Right hindlimb (tissue), 1 donor: ENCODE results near the gene TRIM22.
"Not testable (repeated sequence)": the region's sequence is repeated elsewhere in the genome, so short reads cannot be mapped to it uniquely, and the experiment has no call there.

Experiments
- DNase-seq: peaks from one replicate; pipeline ENCODE4 v3.0.0-alpha.2; 2018

The TRIM22 gene

GRCh38 chr11:5689551-5689983 lies at the start of gene TRIM22:
Gene TRIM22 (plus strand): TSS chr11:5689790. CDS start chr11:5696233, 6,443 bp downstream.
- DNase-seq = peak; percentile 59

GRCh38 chr11:5639953-5640352 lies 49.6 kb upstream of the TRIM22 start:
- DNase-seq = no peak

GRCh38 chr11:5643585-5643984 lies 46.0 kb upstream of the TRIM22 start:
- no peak for DNase-seq

GRCh38 chr11:5646139-5646538 lies 43.5 kb upstream of the TRIM22 start:
- no peak for DNase-seq

- DNase-seq = no peak
These were observed 34.1 kb upstream of the TRIM22 start for GRCh38 chr11:5655474-5655873.

- DNase-seq = not testable (repeated sequence)
These were observed 32.6 kb upstream of the TRIM22 start for GRCh38 chr11:5656956-5657355.

GRCh38 chr11:5658318-5658717 lies 31.3 kb upstream of the TRIM22 start:
- no peak for DNase-seq

GRCh38 chr11:5663511-5663910 lies 26.1 kb upstream of the TRIM22 start:
- DNase-seq = no peak

GRCh38 chr11:5665051-5665570 lies 24.5 kb upstream of the TRIM22 start:
- DNase-seq = no peak

GRCh38 chr11:5665746-5666401 lies 23.7 kb upstream of the TRIM22 start:
- DNase-seq = no peak

GRCh38 chr11:5666402-5666793 lies 23.2 kb upstream of the TRIM22 start:
- DNase-seq = no peak

GRCh38 chr11:5671831-5672230 lies 17.8 kb upstream of the TRIM22 start:
- DNase-seq = no peak

- no peak for DNase-seq
These were observed 15.2 kb upstream of the TRIM22 start for GRCh38 chr11:5674391-5674790.

- DNase-seq = no peak
These were observed 9.8 kb upstream of the TRIM22 start for GRCh38 chr11:5679811-5680210.

GRCh38 chr11:5682890-5683441 lies 6.6 kb upstream of the TRIM22 start:
- not testable (repeated sequence) for DNase-seq

GRCh38 chr11:5683620-5684019 lies 6.0 kb upstream of the TRIM22 start:
- DNase-seq = not testable (repeated sequence)

- DNase-seq = no peak
These were observed 5.4 kb upstream of the TRIM22 start for GRCh38 chr11:5684036-5684645.

- DNase-seq = peak; percentile 93
These were observed 4.8 kb upstream of the TRIM22 start, which contains the start of gene TRIM5 for GRCh38 chr11:5684646-5685362. Gene TRIM5 (minus strand): TSS chr11:5685074. CDS start chr11:5680177, 4,897 bp downstream.

GRCh38 chr11:5686426-5686825 lies 3.2 kb upstream of the TRIM22 start:
- no peak for DNase-seq

- no peak for DNase-seq
These were observed 1.1 kb upstream of the TRIM22 start for GRCh38 chr11:5688482-5688881.

- no peak for DNase-seq
These were observed 626 bp downstream of the TRIM22 start for GRCh38 chr11:5690216-5690615.

- DNase-seq = no peak
These were observed 1.1 kb downstream of the TRIM22 start for GRCh38 chr11:5690736-5691135.

- DNase-seq = not testable (repeated sequence)
These were observed 1.8 kb downstream of the TRIM22 start for GRCh38 chr11:5691238-5691963.
